ENCODE measurements around the gene FAAP20.

Gene FAAP20

GRCh38 chr1:2232916-2233438, 38.4 kb upstream of the FAAP20 start:
- no peak for TF ChIP-seq CTCF (IDR thresholded peaks at IDR 0.05)

- TF ChIP-seq CTCF (IDR thresholded peaks at IDR 0.05): no peak
Observed at GRCh38 chr1:2232255-2232915, 37.8 kb upstream of the FAAP20 start.

GRCh38 chr1:2231532-2232254, 37.1 kb upstream of the FAAP20 start:
- TF ChIP-seq CTCF (IDR thresholded peaks at IDR 0.05): no peak

GRCh38 chr1:2230781-2231531, 36.4 kb upstream of the FAAP20 start:
- TF ChIP-seq CTCF (IDR thresholded peaks at IDR 0.05): no peak

GRCh38 chr1:2229911-2230731, 35.5 kb upstream of the FAAP20 start:
- TF ChIP-seq CTCF (IDR thresholded peaks at IDR 0.05): no peak

- TF ChIP-seq CTCF (IDR thresholded peaks at IDR 0.05): peak; percentile 21; the same call in 1 of the 2 replicates
Observed at GRCh38 chr1:2229037-2229864, 34.7 kb upstream of the FAAP20 start.

Measured in LNCAP (cell line).